Left kidney (tissue), 1 donor: ENCODE results near the gene TMEM187. TPM values are rescaled to one million over a fixed set of nuclear protein-coding genes. Genes with fewer than 3 reads are reported as not detected.

Source experiments
- polyA plus RNA-seq: library from polyadenylated mRNA; unstranded; fragments of 120-200 nt; gene quantifications from one replicate; pipeline ENCODE4 v1.2.1, GENCODE V29; 2013; ENCODE audit not compliant: insufficient read length

TMEM187 gene
- polyA plus RNA-seq, 1 donor, result 5.2 TPM

Other genes with a start within 250 kb of the TMEM187 start
- gene BCAP31, start 248.4 kb upstream of the TMEM187 start, polyA plus RNA-seq, result 184 TPM
- 6.4 TPM for gene ABCD1, start 247.9 kb upstream of the TMEM187 start, polyA plus RNA-seq
- 1.5 TPM for gene PLXNB3, start 208.5 kb upstream of the TMEM187 start, polyA plus RNA-seq
- 0.73 TPM for gene SRPK3, start 191.7 kb upstream of the TMEM187 start, polyA plus RNA-seq
- gene IDH3G, start 178.4 kb upstream of the TMEM187 start, polyA plus RNA-seq, result 70.1 TPM
- gene SSR4, start 178.1 kb upstream of the TMEM187 start, polyA plus RNA-seq, result 134 TPM
- gene PDZD4, start 142.2 kb upstream of the TMEM187 start, polyA plus RNA-seq, result 8.5 TPM
- 46.9 TPM for gene L1CAM, start 86.6 kb upstream of the TMEM187 start, polyA plus RNA-seq
- gene AVPR2, start 68.1 kb upstream of the TMEM187 start, polyA plus RNA-seq, result 2.0 TPM
- gene ARHGAP4, start 46.5 kb upstream of the TMEM187 start, polyA plus RNA-seq, result 29.1 TPM
- gene NAA10, start 37.7 kb upstream of the TMEM187 start, polyA plus RNA-seq, result 62.1 TPM
- 20.7 TPM for gene RENBP, start 28.1 kb upstream of the TMEM187 start, polyA plus RNA-seq
- gene HCFC1, start 936 bp upstream of the TMEM187 start, polyA plus RNA-seq, result 43.2 TPM
- gene IRAK1, start 47.1 kb downstream of the TMEM187 start, polyA plus RNA-seq, result 54.3 TPM
- 29.0 TPM for gene MECP2, start 125.0 kb downstream of the TMEM187 start, polyA plus RNA-seq
- not detected for gene OPN1LW, start 171.5 kb downstream of the TMEM187 start, polyA plus RNA-seq
- not detected for gene OPN1MW, start 209.8 kb downstream of the TMEM187 start, polyA plus RNA-seq
- not detected for gene OPN1MW2, start 247.0 kb downstream of the TMEM187 start, polyA plus RNA-seq